Measurements from ENCODE around the gene MARCHF3. TPM values are rescaled to one million over a fixed set of nuclear protein-coding genes. Genes with fewer than 3 reads are reported as not detected.

MARCHF3 gene
- total and polyA plus RNA-seq, 2 donors (not counting 3 experiments of a cell fraction or from before 2014, with no cell fraction given), result 31.9 to 35.0 TPM

DNA sequence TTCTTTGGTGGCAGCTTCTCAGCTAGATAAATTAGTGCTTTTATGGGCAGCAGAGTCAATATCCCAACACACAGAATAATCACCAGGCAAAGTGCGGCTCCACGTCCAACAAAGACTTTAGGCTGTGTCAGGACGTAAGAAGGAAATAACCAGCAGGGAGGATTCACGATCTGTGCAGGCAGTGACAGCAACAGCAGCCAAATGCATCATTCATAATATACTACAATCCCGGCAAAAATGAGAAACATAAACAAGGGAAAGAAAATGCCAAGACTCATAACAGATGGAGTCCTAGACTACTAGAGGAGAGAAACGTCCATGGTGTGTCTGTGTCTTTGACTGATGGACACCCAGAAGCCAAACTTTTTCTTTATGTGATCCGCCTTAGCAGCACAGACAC is 152.8 kb downstream of the MARCHF3 start:
- FAIRE-seq (no peak), DNase-seq (ENCODE audit: low read depth, low spot score) (no peak)
- Histone ChIP-seq H3K4me2 (ENCODE audit: insufficient read depth, low read length) (no peak overlapping the region), H3K27me3 (ENCODE audit: control insufficient read depth in 2 of 2, insufficient read depth in 2 of 2, low read length in 2 of 2) (no peaks in the 10 kb centered on the region), H4K20me1 (replicated peaks; ENCODE audit: control insufficient read depth, extremely low read depth, insufficient read depth, low read length) (no peaks in the 10 kb centered on the region), H3K4me3 (replicated peaks in 1 of 3; ENCODE audit: insufficient read depth in 1 of 3, low read depth in 1 of 3, low read length in 3 of 3) (no peak overlapping the region), H2AFZ (ENCODE audit: low read depth, low read length) (no peak overlapping the region), H3K27ac (ENCODE audit: insufficient read depth, low read depth, low read length) (no peak overlapping the region), H3K9me3 (replicated peaks; ENCODE audit: control insufficient read depth, insufficient read depth, low read length) (no peaks in the 10 kb centered on the region), H3K36me3 (ENCODE audit: control insufficient read depth in 2 of 2, extremely low read depth in 1 of 2, insufficient read depth in 2 of 2, low read length in 2 of 2) (no peaks in the 10 kb centered on the region), H3K9me1 (replicated peaks; ENCODE audit: control insufficient read depth, extremely low read depth, insufficient read depth, low read length) (no peaks in the 10 kb centered on the region), H3K9ac (replicated peaks; ENCODE audit: extremely low read depth, insufficient read depth, low read length) (no peak overlapping the region), H3K4me1 (ENCODE audit: control insufficient read depth, extremely low read depth, insufficient read depth, low read length) (peaks cover 11% of the 10 kb centered on the region), H3K79me2 (ENCODE audit: control insufficient read depth, insufficient read depth, low read length) (no peaks in the 10 kb centered on the region)
- intact Hi-C loops (cut with micrococcal nuclease), result no loop called here
- CTCF ChIA-PET, result interaction anchor here (1.1 kb wide), 1 partner anchor 151 kb away, joined by 3 read pairs; no protein-coding TSS in a partner anchor
- dilution Hi-C loops (cut with MboI; ENCODE audit: extremely low pct_ligation_motif_present, low sequenced_read_pairs), result no loop called here
- no TSS peak for BruUV-seq (replicated peaks)
- POLR2A ChIA-PET, result no interaction called here
- TF ChIP-seq JUN (IDR thresholded peaks at IDR 0.05; ENCODE audit: borderline replicate concordance, insufficient read depth, insufficient read length, low read depth), result no peak
- TF ChIP-seq MYC (IDR thresholded peaks at IDR 0.05; ENCODE audit: low read depth, low read length), result no peak
- no peak for TF ChIP-seq POLR2AphosphoS5 (IDR thresholded peaks at IDR 0.05; ENCODE audit: insufficient read depth, low read depth, low read length)
- TF ChIP-seq GATA2 (IDR thresholded peaks at IDR 0.05; ENCODE audit: insufficient read depth, insufficient read length, low read depth, low read length), result no peak
- TF ChIP-seq, protein P1, sequence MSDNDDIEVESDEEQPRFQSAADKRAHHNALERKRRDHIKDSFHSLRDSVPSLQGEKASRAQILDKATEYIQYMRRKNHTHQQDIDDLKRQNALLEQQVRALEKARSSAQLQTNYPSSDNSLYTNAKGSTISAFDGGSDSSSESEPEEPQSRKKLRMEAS (IDR thresholded peaks at IDR 0.05; ENCODE audit: insufficient read depth, insufficient read length), result no peak
- TF ChIP-seq FOS (IDR thresholded peaks at IDR 0.05; ENCODE audit: borderline replicate concordance, insufficient read depth, low read length), result no peak
- TF ChIP-seq, protein P2, sequence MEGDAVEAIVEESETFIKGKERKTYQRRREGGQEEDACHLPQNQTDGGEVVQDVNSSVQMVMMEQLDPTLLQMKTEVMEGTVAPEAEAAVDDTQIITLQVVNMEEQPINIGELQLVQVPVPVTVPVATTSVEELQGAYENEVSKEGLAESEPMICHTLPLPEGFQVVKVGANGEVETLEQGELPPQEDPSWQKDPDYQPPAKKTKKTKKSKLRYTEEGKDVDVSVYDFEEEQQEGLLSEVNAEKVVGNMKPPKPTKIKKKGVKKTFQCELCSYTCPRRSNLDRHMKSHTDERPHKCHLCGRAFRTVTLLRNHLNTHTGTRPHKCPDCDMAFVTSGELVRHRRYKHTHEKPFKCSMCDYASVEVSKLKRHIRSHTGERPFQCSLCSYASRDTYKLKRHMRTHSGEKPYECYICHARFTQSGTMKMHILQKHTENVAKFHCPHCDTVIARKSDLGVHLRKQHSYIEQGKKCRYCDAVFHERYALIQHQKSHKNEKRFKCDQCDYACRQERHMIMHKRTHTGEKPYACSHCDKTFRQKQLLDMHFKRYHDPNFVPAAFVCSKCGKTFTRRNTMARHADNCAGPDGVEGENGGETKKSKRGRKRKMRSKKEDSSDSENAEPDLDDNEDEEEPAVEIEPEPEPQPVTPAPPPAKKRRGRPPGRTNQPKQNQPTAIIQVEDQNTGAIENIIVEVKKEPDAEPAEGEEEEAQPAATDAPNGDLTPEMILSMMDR (IDR thresholded peaks at IDR 0.05; ENCODE audit: extremely low read depth in 1 of 2, insufficient read depth in 1 of 2, low read depth in 1 of 2, low read length in 2 of 2), result no peak
- no peak for TF ChIP-seq POLR2A (IDR thresholded peaks at IDR 0.05; ENCODE audit: low read depth, low read length)
- no peak for TF ChIP-seq EZH2 (IDR thresholded peaks at IDR 0.05; ENCODE audit: borderline replicate concordance, low read depth, low read length, severe bottlenecking)

Data from endothelial cell of umbilical vein (primary cell).